ENCODE measurements around the gene PIK3CA. TPM values are rescaled to one million over a fixed set of nuclear protein-coding genes. Genes with fewer than 3 reads are reported as not detected.

The PIK3CA gene
- total RNA-seq, 4 donors from 2014 or later = 19.0 to 39.8 (median 22.4) TPM

DNA sequence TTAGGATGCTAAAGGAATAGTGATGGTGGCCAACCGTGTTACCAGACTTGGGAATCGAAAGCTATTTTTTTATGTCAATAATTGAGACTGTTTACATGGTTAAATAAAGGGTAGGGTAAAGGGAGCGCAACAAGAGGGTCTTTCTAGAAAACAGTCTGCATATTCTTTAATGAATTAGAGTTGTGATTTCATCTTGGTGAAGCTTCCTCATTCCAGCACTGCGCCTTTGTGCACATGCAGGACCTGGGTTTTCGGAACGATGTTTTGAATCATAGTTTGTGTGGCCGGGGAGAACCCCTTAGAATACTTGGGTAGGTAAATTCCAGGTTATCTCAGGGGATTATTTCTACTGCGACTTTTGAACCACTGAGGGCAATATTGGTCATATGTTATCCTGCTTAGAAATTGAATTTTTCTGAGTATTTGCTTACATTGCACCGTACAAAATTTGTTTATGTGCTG lies 1.3 kb downstream of the PIK3CA start:
- WGBS, 2 donors = 1 to 3% methylated on average over 9 of the region's 9 CpGs
- DNase-seq = peak; percentile 16 to 22
- H3K36me3 ChIP-seq = no peaks in the 10 kb centered on the region
- TF ChIP-seq POLR2A (IDR thresholded peaks at IDR 0.05) = no peak
- TF ChIP-seq, protein P1, sequence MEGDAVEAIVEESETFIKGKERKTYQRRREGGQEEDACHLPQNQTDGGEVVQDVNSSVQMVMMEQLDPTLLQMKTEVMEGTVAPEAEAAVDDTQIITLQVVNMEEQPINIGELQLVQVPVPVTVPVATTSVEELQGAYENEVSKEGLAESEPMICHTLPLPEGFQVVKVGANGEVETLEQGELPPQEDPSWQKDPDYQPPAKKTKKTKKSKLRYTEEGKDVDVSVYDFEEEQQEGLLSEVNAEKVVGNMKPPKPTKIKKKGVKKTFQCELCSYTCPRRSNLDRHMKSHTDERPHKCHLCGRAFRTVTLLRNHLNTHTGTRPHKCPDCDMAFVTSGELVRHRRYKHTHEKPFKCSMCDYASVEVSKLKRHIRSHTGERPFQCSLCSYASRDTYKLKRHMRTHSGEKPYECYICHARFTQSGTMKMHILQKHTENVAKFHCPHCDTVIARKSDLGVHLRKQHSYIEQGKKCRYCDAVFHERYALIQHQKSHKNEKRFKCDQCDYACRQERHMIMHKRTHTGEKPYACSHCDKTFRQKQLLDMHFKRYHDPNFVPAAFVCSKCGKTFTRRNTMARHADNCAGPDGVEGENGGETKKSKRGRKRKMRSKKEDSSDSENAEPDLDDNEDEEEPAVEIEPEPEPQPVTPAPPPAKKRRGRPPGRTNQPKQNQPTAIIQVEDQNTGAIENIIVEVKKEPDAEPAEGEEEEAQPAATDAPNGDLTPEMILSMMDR (IDR thresholded peaks at IDR 0.05) = no peak
- H3K4me3 ChIP-seq (replicated peaks in 1 of 3) = peak overlapping the region; percentile 12 to 95 (median 94)
- peak overlapping the region; percentile 94 to 96 (median 95) for H3K27ac ChIP-seq
- H3K9me3 ChIP-seq = no peaks in the 10 kb centered on the region
- intact Hi-C loops (cut with DNase I) = loop anchor here (5.0 kb wide), 1 partner anchor 173 kb away; the partner anchor contains the start of gene ZNF639
- H3K27me3 ChIP-seq = no peaks in the 10 kb centered on the region
- peaks cover 0 to 8% of the 10 kb centered on the region in 2 donors for H3K4me1 ChIP-seq

DNA sequence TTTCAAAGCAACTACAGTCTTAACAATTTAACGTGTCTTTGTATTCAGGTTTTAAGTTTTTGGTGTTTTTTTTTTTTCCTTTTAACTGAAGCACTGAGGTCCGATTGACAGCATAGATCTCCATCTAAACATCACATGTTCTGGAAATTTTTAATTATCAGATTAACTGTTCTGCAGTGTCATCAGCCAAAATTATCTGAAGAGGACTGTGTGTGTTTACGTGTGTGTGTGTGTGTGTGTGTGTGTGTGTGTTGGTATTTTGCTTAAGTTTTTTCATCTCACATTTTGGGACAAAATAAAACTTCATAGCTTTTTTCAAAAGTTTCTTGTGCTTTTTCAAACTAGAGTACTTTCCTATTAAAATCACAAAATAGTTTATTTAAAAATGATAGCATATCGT lies 1.8 kb downstream of the PIK3CA start:
- no peaks in the 10 kb centered on the region for H3K27me3 ChIP-seq
- TF ChIP-seq POLR2A (IDR thresholded peaks at IDR 0.05) = no peak
- TF ChIP-seq, protein P1 (IDR thresholded peaks at IDR 0.05) = no peak
- H3K27ac ChIP-seq = peak overlapping the region in 1 of 3 donors; percentile 96
- intact Hi-C loops (cut with DNase I) = loop anchor here (5.0 to 10.0 kb wide), 3 partner anchors 55 to 172 kb away; partner anchors contain the start of gene ZNF639
- H3K4me1 ChIP-seq = peaks cover 0 to 8% of the 10 kb centered on the region in 2 donors
- H3K36me3 ChIP-seq = no peaks in the 10 kb centered on the region
- H3K4me3 ChIP-seq (replicated peaks in 1 of 3) = peak overlapping the region in 2 of 3 donors; percentile 1 to 94
- WGBS, 2 donors = 45 to 51% methylated on average over 4 of the region's 4 CpGs
- DNase-seq = no peak
- H3K9me3 ChIP-seq = no peaks in the 10 kb centered on the region

DNA sequence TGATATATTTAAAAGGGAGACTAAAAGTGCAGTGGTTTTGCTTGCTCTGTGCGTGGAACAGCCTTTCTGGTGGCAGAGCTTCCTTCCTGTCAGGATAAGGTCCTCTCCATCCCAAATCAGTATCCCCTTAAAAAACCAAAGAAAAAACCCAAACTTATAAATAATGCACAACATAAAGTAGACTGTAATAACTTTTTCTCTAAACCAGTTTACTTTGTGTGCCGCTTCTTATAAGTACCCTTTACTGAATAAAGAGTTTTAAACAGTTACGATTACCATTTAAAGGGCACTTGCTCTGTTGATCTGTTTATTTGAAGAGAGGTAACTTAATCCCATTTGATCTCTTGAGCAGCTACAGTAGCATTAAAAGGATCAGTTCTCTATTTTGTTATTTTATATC lies 2.5 kb downstream of the PIK3CA start:
- no peak overlapping the region for H3K27ac ChIP-seq
- peaks cover 0 to 8% of the 10 kb centered on the region in 2 donors for H3K4me1 ChIP-seq
- no peak for DNase-seq
- 81 to 82% methylated on average over 3 of the region's 3 CpGs for WGBS, 2 donors
- TF ChIP-seq, protein P1 (IDR thresholded peaks at IDR 0.05) = no peak
- TF ChIP-seq POLR2A (IDR thresholded peaks at IDR 0.05) = no peak
- H3K36me3 ChIP-seq = no peaks in the 10 kb centered on the region
- intact Hi-C loops (cut with DNase I) = loop anchor here (5.0 to 10.0 kb wide), 2 partner anchors 54 to 117 kb away; no protein-coding TSS in a partner anchor
- no peak overlapping the region for H3K4me3 ChIP-seq (replicated peaks in 1 of 3)
- H3K9me3 ChIP-seq = no peaks in the 10 kb centered on the region
- H3K27me3 ChIP-seq = no peaks in the 10 kb centered on the region

DNA sequence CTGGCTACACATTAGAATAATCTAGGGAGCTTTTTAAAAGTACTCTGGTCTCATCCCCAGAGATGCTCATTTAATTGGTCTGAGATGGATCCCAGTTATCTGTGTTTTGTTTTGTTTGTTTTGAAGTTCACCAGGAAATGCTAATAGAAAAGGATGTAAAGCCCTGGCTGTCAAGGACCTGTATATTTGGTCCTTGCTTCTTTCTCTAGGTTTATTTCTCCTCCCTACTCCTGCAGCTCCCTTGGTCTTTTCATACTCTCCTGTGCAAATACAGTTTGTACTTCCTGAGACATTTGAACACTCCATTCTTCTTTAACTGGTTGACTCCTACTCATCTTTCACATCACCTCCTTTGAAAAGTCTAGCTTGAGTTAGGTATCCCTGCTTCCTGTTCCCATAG lies 3.3 kb downstream of the PIK3CA start:
- Histone ChIP-seq H3K4me3 (replicated peaks in 1 of 3) (no peak overlapping the region), H3K9me3 (no peaks in the 10 kb centered on the region), H3K27ac (no peak overlapping the region), H3K4me1 (peaks cover 5 to 8% of the 10 kb centered on the region in 2 donors), H3K27me3 (no peaks in the 10 kb centered on the region), H3K36me3 (no peaks in the 10 kb centered on the region)
- intact Hi-C loops (cut with DNase I) = loop anchor here (5.0 to 10.0 kb wide), 2 partner anchors 53 to 116 kb away; no protein-coding TSS in a partner anchor
- TF ChIP-seq POLR2A (IDR thresholded peaks at IDR 0.05) = no peak
- TF ChIP-seq, protein P1 (IDR thresholded peaks at IDR 0.05) = no peak
- no peak for DNase-seq

DNA sequence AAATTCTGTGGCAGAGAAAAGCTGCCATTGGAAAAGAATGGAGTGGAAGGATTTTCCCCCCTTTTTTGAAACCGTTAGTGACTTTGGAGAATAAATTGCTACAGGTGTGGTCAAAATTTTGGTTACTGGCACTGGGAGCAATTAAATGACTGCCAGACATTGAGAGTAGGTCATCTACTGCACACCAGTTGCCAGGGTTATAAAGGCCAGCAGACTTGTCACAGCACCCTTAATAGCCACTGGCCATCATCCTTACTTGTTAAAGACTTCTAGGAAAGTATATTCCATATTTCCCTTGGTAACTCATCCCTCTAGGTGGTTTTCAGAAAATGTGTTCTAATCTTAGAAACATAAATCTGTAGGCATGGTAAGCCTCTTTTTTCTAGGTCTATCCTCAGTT lies 8.0 kb downstream of the PIK3CA start:
- WGBS, 2 donors = 77 to 83% methylated on average over 1 of the region's 1 CpG
- Histone ChIP-seq H3K9me3 (no peaks in the 10 kb centered on the region), H3K27ac (no peak overlapping the region), H3K4me1 (peaks cover 0 to 9% of the 10 kb centered on the region in 2 donors), H3K4me3 (replicated peaks in 1 of 3) (no peak overlapping the region), H3K36me3 (no peaks in the 10 kb centered on the region), H3K27me3 (no peaks in the 10 kb centered on the region)
- TF ChIP-seq POLR2A (IDR thresholded peaks at IDR 0.05) = no peak
- TF ChIP-seq, protein P1 (IDR thresholded peaks at IDR 0.05) = no peak
- intact Hi-C loops (cut with DNase I) = loop anchor here (10.0 kb wide), 1 partner anchor 49 kb away; no protein-coding TSS in a partner anchor
- no peak for DNase-seq
